ENCODE results near the gene ADGRG2.

Gene ADGRG2

GRCh38 chrX:18949291-18949943 lies 172.9 kb downstream of the ADGRG2 start:
- DNase-seq = no peak

- no peak for DNase-seq
Observed at GRCh38 chrX:18946611-18947010, 175.7 kb downstream of the ADGRG2 start.

GRCh38 chrX:18946157-18946556 lies 176.1 kb downstream of the ADGRG2 start:
- no peak for DNase-seq

GRCh38 chrX:18945483-18945882 lies 176.8 kb downstream of the ADGRG2 start:
- DNase-seq = no peak

GRCh38 chrX:18944482-18944881 lies 177.8 kb downstream of the ADGRG2 start:
- no peak for DNase-seq

- DNase-seq = no peak
Observed at GRCh38 chrX:18941896-18942295, 180.4 kb downstream of the ADGRG2 start.

Measured in hematopoietic multipotent progenitor cell treated with erythropoietin and hydrocortisone succinate and interleukin-3 and kit ligand, for 8 days (in vitro differentiated cells).